H1 (cell line): Measurements from ENCODE around the gene HDDC3.

Experiments used
- CREB1 ChIP-seq: IDR thresholded peaks from 2 replicates; pipeline ENCODE4 v1.6.1; 2012; ENCODE audit warnings: inconsistent platforms
- CTCF ChIP-seq, 3 experiments: IDR thresholded peaks; 1 replicate in 2 of 3; 2 replicates in 1 of 3; pipeline versions ENCODE4 v1.5.1 to v1.6.1; 2011; ENCODE audit warnings: low read length in 3 of 3, mild to moderate bottlenecking in 3 of 3, inconsistent platforms in 2 of 3, low read depth in 1 of 3, moderate library complexity in 1 of 3; ENCODE audit not compliant: insufficient read depth in 1 of 3; ENCODE audit errors: control extremely low read depth in 1 of 3
- KDM1A ChIP-seq: fragments of 200-600, 300-600 bp; sonication (generic); IDR thresholded peaks from 2 replicates; pipeline ENCODE4 v1.7.1; 2016; ENCODE audit warnings: mild to moderate bottlenecking, low read length, borderline replicate concordance
- POLR2A ChIP-seq, 2 experiments: IDR thresholded peaks; 1 replicate in 1 of 2; 2 replicates in 1 of 2; pipeline ENCODE4 v1.6.1; 2011; ENCODE audit warnings: low read depth in 2 of 2, low read length in 2 of 2, mild to moderate bottlenecking in 2 of 2; ENCODE audit errors: control extremely low read depth in 1 of 2
- RNF2 ChIP-seq: fragments of 200-900, 300-1000 bp; sonication (generic); IDR thresholded peaks from 2 replicates; pipeline ENCODE4 v1.7.1; 2016; ENCODE audit warnings: borderline replicate concordance, low read depth, mild to moderate bottlenecking, antibody characterized with exemption, low read length; ENCODE audit not compliant: poor library complexity, severe bottlenecking; ENCODE audit errors: missing control alignments
- ZNF274 ChIP-seq: IDR thresholded peaks from 2 replicates; pipeline ENCODE4 v1.7.0; 2012; ENCODE audit warnings: low read length, borderline replicate concordance; ENCODE audit errors: extremely low read depth

- TF ChIP-seq CTCF (IDR thresholded peaks at IDR 0.05; ENCODE audit: control extremely low read depth in 1 of 3, insufficient read depth in 1 of 3, low read depth in 1 of 3, low read length in 3 of 3): no peak
- TF ChIP-seq CREB1: no peak
- TF ChIP-seq KDM1A: no peak
- no peak for TF ChIP-seq RNF2
- TF ChIP-seq POLR2A (IDR thresholded peaks at IDR 0.05; ENCODE audit: control extremely low read depth in 1 of 2, low read depth in 2 of 2, low read length in 2 of 2): no peak; a peak in 1 of 3 replicates
- TF ChIP-seq ZNF274: no peak
These were observed 48.8 kb downstream of the HDDC3 start for GRCh38 chr15:90883526-90883975.
